WERI-Rb-1 (cell line): ENCODE data around the gene FOXP4.
A peak's percentile ranks its signal among the peaks of the same experiment; 100 is the strongest.

ENCODE experiments used
- DNase-seq: peaks from one replicate; pipeline ENCODE4 v3.0.0-alpha.2; 2020
- H3K27ac ChIP-seq: fragments of 250-450 bp; sonication (Bioruptor Pico); 2 replicates; pipeline ENCODE4 v1.5.1; 2020; ENCODE audit warnings: mild to moderate bottlenecking, moderate library complexity
- H3K27me3 ChIP-seq: fragments of 250-450 bp; sonication (Bioruptor Pico); 2 replicates; pipeline ENCODE4 v1.5.1; 2021; ENCODE audit warnings: mild to moderate bottlenecking, low read depth, moderate library complexity; ENCODE audit not compliant: insufficient read depth, severe bottlenecking
- H3K36me3 ChIP-seq: fragments of 250-450 bp; sonication (Bioruptor Pico); 2 replicates; pipeline ENCODE4 v1.5.1; 2020; ENCODE audit warnings: mild to moderate bottlenecking, moderate library complexity
- H3K4me3 ChIP-seq: 2 replicates; pipeline ENCODE4 v1.5.1; 2011; ENCODE audit warnings: low read depth, mild to moderate bottlenecking, control low read depth, low read length
- H3K9me3 ChIP-seq: fragments of 250-450 bp; sonication (Bioruptor Pico); 2 replicates; pipeline ENCODE4 v1.5.1; 2021; ENCODE audit warnings: mild to moderate bottlenecking, moderate library complexity; ENCODE audit not compliant: severe bottlenecking
- CTCF ChIP-seq: IDR thresholded peaks from 2 replicates; pipeline ENCODE4 v1.5.1; 2011; ENCODE audit warnings: low read depth, mild to moderate bottlenecking, control low read depth, inconsistent platforms, low read length

FOXP4 gene

GRCh38 chr6:41541364-41541763 lies 4.8 kb upstream of the FOXP4 start:
- Histone ChIP-seq H3K27me3 (no peaks in the 10 kb centered on the region), H3K4me3 (no peak overlapping the region), H3K27ac (no peak overlapping the region), H3K9me3 (no peaks in the 10 kb centered on the region), H3K36me3 (no peaks in the 10 kb centered on the region)
- DNase-seq: no peak
- no peak for TF ChIP-seq CTCF

- DNase-seq: no peak
These were observed 3.1 kb upstream of the FOXP4 start for GRCh38 chr6:41543087-41543486.

GRCh38 chr6:41545247-41545702 lies 906 bp upstream of the FOXP4 start:
- Histone ChIP-seq H3K27ac (peak overlapping the region; percentile 83), H3K27me3 (no peaks in the 10 kb centered on the region), H3K9me3 (no peaks in the 10 kb centered on the region), H3K36me3 (peaks cover 12% of the 10 kb centered on the region), H3K4me3 (peak overlapping the region; percentile 75)
- TF ChIP-seq CTCF: no peak
- DNase-seq: peak; percentile 52

More at GRCh38 chr6:41543087-41543486, 3.1 kb upstream of the FOXP4 start:
- H3K27ac ChIP-seq: no peak overlapping the region
- no peaks in the 10 kb centered on the region for H3K27me3 ChIP-seq
- no peak overlapping the region for H3K4me3 ChIP-seq
- no peaks in the 10 kb centered on the region for H3K36me3 ChIP-seq
- no peak for TF ChIP-seq CTCF
- H3K9me3 ChIP-seq: no peaks in the 10 kb centered on the region

GRCh38 chr6:41546475-41546865 lies 289 bp downstream of the FOXP4 start:
- peaks cover 24% of the 10 kb centered on the region for H3K36me3 ChIP-seq
- H3K27ac ChIP-seq: peak overlapping the region; percentile 71
- H3K27me3 ChIP-seq: no peaks in the 10 kb centered on the region
- TF ChIP-seq CTCF: no peak
- no peak for DNase-seq
- H3K4me3 ChIP-seq: peak overlapping the region; percentile 68
- no peaks in the 10 kb centered on the region for H3K9me3 ChIP-seq

GRCh38 chr6:41546866-41547798 lies 951 bp downstream of the FOXP4 start:
- H3K9me3 ChIP-seq: no peaks in the 10 kb centered on the region
- peaks cover 31% of the 10 kb centered on the region for H3K36me3 ChIP-seq
- H3K27ac ChIP-seq: peak overlapping the region; percentile 71
- peak; percentile 49 for DNase-seq
- TF ChIP-seq CTCF: no peak
- peak overlapping the region; percentile 68 for H3K4me3 ChIP-seq
- H3K27me3 ChIP-seq: no peaks in the 10 kb centered on the region
